Smooth muscle cell (in vitro differentiated cells): ENCODE data around the gene ZMYND8. TPM values are rescaled to one million over a fixed set of nuclear protein-coding genes. Genes with fewer than 3 reads are reported as not detected.

Source experiments
- DNase-seq: peaks from one replicate; lab custom pipeline; 2025; ENCODE audit not compliant: unreplicated experiment; lab: John Stamatoyannopoulos, UW
- H2AFZ ChIP-seq: fragments of 200-600 bp; sonication (generic); 2 replicates; pipeline ENCODE4 v1.6.0; 2016; ENCODE audit warnings: antibody characterized with exemption, low read depth, mild to moderate bottlenecking
- H3F3A ChIP-seq: fragments of 200-600 bp; sonication (generic); 2 replicates; pipeline ENCODE4 v1.6.0; 2017; ENCODE audit warnings: antibody characterized with exemption, low read depth
- H3K27ac ChIP-seq: fragments of 200-600 bp; sonication (generic); 2 replicates; pipeline ENCODE4 v1.5.1; 2016; ENCODE audit warnings: low read depth, mild to moderate bottlenecking
- H3K27me3 ChIP-seq: fragments of 200-600 bp; sonication (generic); 2 replicates; pipeline ENCODE4 v1.6.1; 2016; ENCODE audit warnings: low read depth, mild to moderate bottlenecking
- H3K36me3 ChIP-seq: fragments of 200-600 bp; sonication (generic); 2 replicates; pipeline ENCODE4 v1.5.1; 2016; ENCODE audit warnings: low read depth
- H3K4me1 ChIP-seq: fragments of 200-600 bp; sonication (generic); 2 replicates; pipeline ENCODE4 v1.5.1; 2016; ENCODE audit warnings: low read depth
- H3K4me2 ChIP-seq: fragments of 200-600 bp; sonication (generic); 2 replicates; pipeline ENCODE4 v1.6.0; 2016; ENCODE audit warnings: mild to moderate bottlenecking
- H3K4me3 ChIP-seq: fragments of 200-600 bp; sonication (generic); 2 replicates; pipeline ENCODE4 v1.5.1; 2016; ENCODE audit warnings: mild to moderate bottlenecking
- H3K79me2 ChIP-seq: fragments of 200-600 bp; sonication (generic); 2 replicates; pipeline ENCODE4 v1.6.0; 2016; ENCODE audit warnings: low read depth, mild to moderate bottlenecking
- H3K9ac ChIP-seq: fragments of 200-600 bp; sonication (generic); 2 replicates; pipeline ENCODE4 v1.6.0; 2016; ENCODE audit warnings: low read depth
- H3K9me3 ChIP-seq: fragments of 200-600 bp; sonication (generic); replicated peaks from 2 replicates; pipeline ENCODE4 v1.5.1; 2016; ENCODE audit warnings: low read depth
- H4K20me1 ChIP-seq: fragments of 200-600 bp; sonication (generic); 2 replicates; pipeline ENCODE4 v1.6.0; 2016; ENCODE audit warnings: low read depth
- WGBS: methylation state at CpG from one replicate; pipeline ENCODE4 v1.1.7; 2016; ENCODE audit warnings: low lambda C conversion rate; 5-methylcytosine and 5-hydroxymethylcytosine counted together
- polyA plus RNA-seq: library from polyadenylated mRNA; unstranded; fragments of >200 nt; fragmentation: Nextera tagmentation; extraction: Ambion mirVana; gene quantifications from 2 replicates; pipeline ENCODE4 v1.2.1, GENCODE V29; 2016
- total RNA-seq: library from RNA; depleted of rRNA; stranded (reverse); fragments of >200 nt; gene quantifications from 2 replicates; pipeline ENCODE4 v1.2.3, GENCODE V29; 2014
- TF ChIP-seq, protein P1 (sequence below): fragments of 200-600 bp; sonication (generic); IDR thresholded peaks from 2 replicates; pipeline ENCODE4 v1.5.1; 2017; ENCODE audit warnings: borderline replicate concordance, mild to moderate bottlenecking, antibody characterized with exemption; ENCODE audit not compliant: insufficient read depth, poor library complexity, severe bottlenecking

The ZMYND8 gene
- total and polyA plus RNA-seq, 2 experiments from 2014 or later = 15.2 to 24.1 TPM

GRCh38 chr20:47300071-47300470 is 56.4 kb downstream of the ZMYND8 start:
- Histone ChIP-seq H3K9me3 (no peaks in the 10 kb centered on the region), H3K36me3 (peaks cover 15% of the 10 kb centered on the region), H3K4me3 (no peak overlapping the region), H4K20me1 (no peaks in the 10 kb centered on the region), H3K27ac (peak overlapping the region; percentile 12), H3K4me1 (peaks cover 11% of the 10 kb centered on the region), H3K9ac (no peak overlapping the region), H3K79me2 (peaks cover 63% of the 10 kb centered on the region), H3K27me3 (no peaks in the 10 kb centered on the region), H3F3A (peaks cover 11% of the 10 kb centered on the region), H3K4me2 (no peak overlapping the region), H2AFZ (no peak overlapping the region)
- TF ChIP-seq, protein P1, sequence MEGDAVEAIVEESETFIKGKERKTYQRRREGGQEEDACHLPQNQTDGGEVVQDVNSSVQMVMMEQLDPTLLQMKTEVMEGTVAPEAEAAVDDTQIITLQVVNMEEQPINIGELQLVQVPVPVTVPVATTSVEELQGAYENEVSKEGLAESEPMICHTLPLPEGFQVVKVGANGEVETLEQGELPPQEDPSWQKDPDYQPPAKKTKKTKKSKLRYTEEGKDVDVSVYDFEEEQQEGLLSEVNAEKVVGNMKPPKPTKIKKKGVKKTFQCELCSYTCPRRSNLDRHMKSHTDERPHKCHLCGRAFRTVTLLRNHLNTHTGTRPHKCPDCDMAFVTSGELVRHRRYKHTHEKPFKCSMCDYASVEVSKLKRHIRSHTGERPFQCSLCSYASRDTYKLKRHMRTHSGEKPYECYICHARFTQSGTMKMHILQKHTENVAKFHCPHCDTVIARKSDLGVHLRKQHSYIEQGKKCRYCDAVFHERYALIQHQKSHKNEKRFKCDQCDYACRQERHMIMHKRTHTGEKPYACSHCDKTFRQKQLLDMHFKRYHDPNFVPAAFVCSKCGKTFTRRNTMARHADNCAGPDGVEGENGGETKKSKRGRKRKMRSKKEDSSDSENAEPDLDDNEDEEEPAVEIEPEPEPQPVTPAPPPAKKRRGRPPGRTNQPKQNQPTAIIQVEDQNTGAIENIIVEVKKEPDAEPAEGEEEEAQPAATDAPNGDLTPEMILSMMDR = no peak
- WGBS = 83% methylated on average over 4 of the region's 4 CpGs
- DNase-seq = no peak

DNA sequence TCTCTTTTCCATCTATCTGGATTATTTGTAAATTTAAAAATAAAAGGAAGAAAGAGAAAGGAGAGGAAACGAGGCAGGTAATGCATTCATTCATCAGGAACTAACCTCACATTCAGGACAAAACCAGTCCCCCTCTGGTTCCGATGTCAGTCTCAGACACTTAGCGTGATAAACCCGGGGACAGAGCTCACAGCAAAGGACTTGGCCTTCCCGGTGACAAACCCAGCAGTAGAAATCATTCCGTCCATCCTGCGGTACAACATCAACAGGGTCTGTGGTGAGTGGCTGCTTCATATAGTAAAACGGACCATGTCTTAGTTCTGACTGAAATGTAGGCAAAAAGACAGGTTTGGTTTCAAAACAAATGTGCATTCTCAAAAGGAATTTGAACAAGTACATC is 57.9 kb downstream of the ZMYND8 start:
- Histone ChIP-seq H3K27me3 (no peaks in the 10 kb centered on the region), H3K27ac (no peak overlapping the region), H3K4me3 (no peak overlapping the region), H3K9ac (no peak overlapping the region), H2AFZ (no peak overlapping the region), H3K79me2 (peaks cover 65% of the 10 kb centered on the region), H4K20me1 (no peaks in the 10 kb centered on the region), H3K36me3 (peaks cover 15% of the 10 kb centered on the region), H3K4me1 (peaks cover 3% of the 10 kb centered on the region), H3K4me2 (no peak overlapping the region), H3F3A (peaks cover 4% of the 10 kb centered on the region), H3K9me3 (no peaks in the 10 kb centered on the region)
- DNase-seq = no peak
- 93% methylated on average over 8 of the region's 8 CpGs for WGBS
- TF ChIP-seq, protein P1 = no peak

- TF ChIP-seq, protein P1 = no peak
- H4K20me1 ChIP-seq = no peaks in the 10 kb centered on the region
- no peak overlapping the region for H3K4me3 ChIP-seq
- H3K27ac ChIP-seq = no peak overlapping the region
- H3K9ac ChIP-seq = no peak overlapping the region
- H3K4me2 ChIP-seq = no peak overlapping the region
- H3K4me1 ChIP-seq = peaks cover 3% of the 10 kb centered on the region
- no peaks in the 10 kb centered on the region for H3K27me3 ChIP-seq
- peaks cover 15% of the 10 kb centered on the region for H3K36me3 ChIP-seq
- no peak for DNase-seq
- 98% methylated on average over 4 of the region's 4 CpGs for WGBS
- no peaks in the 10 kb centered on the region for H3K9me3 ChIP-seq
- no peak overlapping the region for H2AFZ ChIP-seq
- H3K79me2 ChIP-seq = peaks cover 59% of the 10 kb centered on the region
- H3F3A ChIP-seq = peaks cover 4% of the 10 kb centered on the region
Observed at GRCh38 chr20:47297746-47298145, 58.8 kb downstream of the ZMYND8 start.

DNA sequence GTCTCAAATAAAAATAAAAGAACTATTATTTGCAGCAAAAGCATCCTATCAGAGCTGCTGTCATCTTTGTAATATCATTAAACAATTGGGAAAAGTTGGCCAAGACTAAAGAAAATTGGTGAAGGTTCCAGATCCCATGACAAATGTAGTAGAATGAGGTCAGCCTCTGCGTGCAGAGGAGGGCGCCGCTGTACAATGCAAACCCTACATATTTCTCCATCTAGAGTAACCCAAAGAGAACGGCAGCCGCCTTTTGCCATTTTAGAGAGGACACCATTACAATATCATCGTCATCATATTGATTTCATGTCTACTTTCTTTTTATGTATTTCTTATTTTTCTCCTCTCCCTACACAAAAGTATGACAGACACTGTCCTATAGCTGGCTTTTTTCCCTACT is 59.5 kb downstream of the ZMYND8 start:
- Histone ChIP-seq H3K27me3 (no peaks in the 10 kb centered on the region), H3K4me2 (no peak overlapping the region), H3K9ac (no peak overlapping the region), H3K27ac (no peak overlapping the region), H3K4me1 (peaks cover 3% of the 10 kb centered on the region), H2AFZ (no peak overlapping the region), H3K79me2 (peaks cover 51% of the 10 kb centered on the region), H3K4me3 (no peak overlapping the region), H4K20me1 (no peaks in the 10 kb centered on the region), H3K36me3 (peaks cover 20% of the 10 kb centered on the region), H3F3A (peaks cover 4% of the 10 kb centered on the region), H3K9me3 (no peaks in the 10 kb centered on the region)
- TF ChIP-seq, protein P1 = peak; percentile 23
- WGBS = 94% methylated on average over 6 of the region's 6 CpGs
- DNase-seq = no peak
